Measurements from ENCODE around the gene SERGEF. TPM values are rescaled to one million over a fixed set of nuclear protein-coding genes. Genes with fewer than 3 reads are reported as not detected.

Gene SERGEF
- total and polyA plus RNA-seq, 10 of the 15 experiments (the other 5 are each of a cell fraction or from before 2014, with no cell fraction given), result 14.6 to 27.8 (median 22.4) TPM

DNA sequence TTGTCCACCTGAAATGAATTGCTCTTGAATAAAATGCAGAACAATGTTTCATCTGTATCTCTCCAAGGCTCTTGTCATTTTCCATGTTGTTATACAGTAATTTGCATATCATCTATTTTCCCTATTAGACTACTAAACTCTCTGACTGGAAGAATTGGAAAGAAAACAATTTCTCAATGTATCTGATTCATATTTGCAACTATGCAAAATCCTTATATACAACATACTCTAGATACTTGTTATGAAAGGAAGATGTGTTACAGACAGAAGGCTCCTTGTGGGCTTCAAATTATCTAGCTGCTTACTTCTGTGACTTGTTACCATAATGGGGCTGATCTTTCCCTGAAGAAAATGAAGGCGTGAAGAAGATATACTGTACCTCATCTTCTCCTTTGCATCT is 9.6 kb upstream of the SERGEF start:
- H2AFZ ChIP-seq (ENCODE audit: control insufficient read depth, low read depth, low read length), result no peak overlapping the region
- TF ChIP-seq TARDBP (IDR thresholded peaks at IDR 0.05; ENCODE audit: borderline replicate concordance) (no peak), GABPA (IDR thresholded peaks at IDR 0.05; ENCODE audit: low read depth) (no peak), NR2C1 (IDR thresholded peaks at IDR 0.05) (no peak), ZSCAN29 (IDR thresholded peaks at IDR 0.05) (no peak), ZNF217 (IDR thresholded peaks at IDR 0.05) (no peak), ZNF622 (IDR thresholded peaks at IDR 0.05) (no peak), MYC (IDR thresholded peaks at IDR 0.05; ENCODE audit: insufficient read depth, insufficient read length, insufficient replicate concordance, low read length, severe bottlenecking) (no peak), SUPT20H (IDR thresholded peaks at IDR 0.05; ENCODE audit: borderline replicate concordance, control insufficient read depth, low read depth, low read length) (no peak), CHD2 (IDR thresholded peaks at IDR 0.05; ENCODE audit: borderline replicate concordance, low read depth, low read length) (no peak), RBBP5 (conservative IDR thresholded peaks at IDR 0.05) (no peak)
- TF ChIP-seq, protein P1, sequence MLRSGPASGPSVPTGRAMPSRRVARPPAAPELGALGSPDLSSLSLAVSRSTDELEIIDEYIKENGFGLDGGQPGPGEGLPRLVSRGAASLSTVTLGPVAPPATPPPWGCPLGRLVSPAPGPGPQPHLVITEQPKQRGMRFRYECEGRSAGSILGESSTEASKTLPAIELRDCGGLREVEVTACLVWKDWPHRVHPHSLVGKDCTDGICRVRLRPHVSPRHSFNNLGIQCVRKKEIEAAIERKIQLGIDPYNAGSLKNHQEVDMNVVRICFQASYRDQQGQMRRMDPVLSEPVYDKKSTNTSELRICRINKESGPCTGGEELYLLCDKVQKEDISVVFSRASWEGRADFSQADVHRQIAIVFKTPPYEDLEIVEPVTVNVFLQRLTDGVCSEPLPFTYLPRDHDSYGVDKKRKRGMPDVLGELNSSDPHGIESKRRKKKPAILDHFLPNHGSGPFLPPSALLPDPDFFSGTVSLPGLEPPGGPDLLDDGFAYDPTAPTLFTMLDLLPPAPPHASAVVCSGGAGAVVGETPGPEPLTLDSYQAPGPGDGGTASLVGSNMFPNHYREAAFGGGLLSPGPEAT (IDR thresholded peaks at IDR 0.05; ENCODE audit: low read depth), result no peak
- no peak overlapping the region for H3K4me2 ChIP-seq (ENCODE audit: control insufficient read depth, insufficient read depth)
- no TSS peak for BruUV-seq (replicated peaks)
- intact Hi-C loops (cut with micrococcal nuclease; ENCODE audit: unreplicated experiment), result no loop called here
- no peaks in the 10 kb centered on the region for H3K4me1 ChIP-seq (ENCODE audit: control insufficient read depth, insufficient read depth, low read length)
- ChIA-PET RAD21 (ENCODE audit: unreplicated experiment) (no interaction called here), CTCF (no interaction called here), POLR2A (no interaction called here), SMC1A (ENCODE audit: uncharacterized antibody, unreplicated experiment) (interaction anchor here (2.5 kb wide), 1 partner anchor 9 kb away, joined by 14 read pairs; the partner anchor contains the start of gene SERGEF)
- FAIRE-seq (no peak), ATAC-seq (no peak), DNase-seq (ENCODE audit: low read depth, low spot score) (no peak)
- no peaks in the 10 kb centered on the region for H3K9me3 ChIP-seq (replicated peaks; ENCODE audit: control insufficient read depth, insufficient read depth, low read length)
- no peaks in the 10 kb centered on the region for H3K27me3 ChIP-seq (replicated peaks in 1 of 2; ENCODE audit: control insufficient read depth in 2 of 2, insufficient read depth in 2 of 2, low read length in 1 of 2)
- H3K79me2 ChIP-seq (ENCODE audit: control insufficient read depth, insufficient read depth, low read length), result no peaks in the 10 kb centered on the region
- H3K36me3 ChIP-seq (ENCODE audit: control insufficient read depth in 2 of 2, insufficient read depth in 2 of 2, low read length in 1 of 2), result no peaks in the 10 kb centered on the region
- no peak overlapping the region for H3K4me3 ChIP-seq
- H3K27ac ChIP-seq (ENCODE audit: control insufficient read depth, insufficient read depth), result no peak overlapping the region
- in situ Hi-C loops (cut with MboI), result no loop called here
- H3K9ac ChIP-seq (ENCODE audit: control insufficient read depth, insufficient read depth, low read length), result no peak overlapping the region
- WGBS (ENCODE audit: insufficient coverage, insufficient replicate concordance, low lambda C conversion rate, missing lambda C conversion rate), result 75% methylated on average over 1 of the region's 1 CpG
- H4K20me1 ChIP-seq (ENCODE audit: control insufficient read depth, insufficient read depth), result no peaks in the 10 kb centered on the region
